K562 (cell line): ENCODE data around the gene MLIP. TPM values are rescaled to one million over a fixed set of nuclear protein-coding genes. Genes with fewer than 3 reads are reported as not detected.

Experiments used
- ATAC-seq: fragments of 200-7000 bp; cut with Tn5 transposase; 3 replicates; pipeline ENCODE4 v1.9.1; 2020; ENCODE audit warnings: moderate library complexity
- BruUV-seq: library from RNA; stranded (reverse); fragments of 400-500 nt; replicated peaks from 2 replicates; lab custom pipeline; 2021; lab: Mats Ljungman, UMichigan
- CTCF ChIA-PET: fragments of 300-600 bp; formaldehyde crosslinking; extraction: SDS; loops from one replicate; lab custom pipeline; 2021; ENCODE audit warnings: low intra/inter-chr PET ratio; lab: Yijun Ruan, JAX
- POLR2A ChIA-PET: fragments of 300-600, 350-650 bp; sonication (Branson Sonifier 250); formaldehyde crosslinking; extraction: SDS; loops from one replicate; lab custom pipeline; 2021; ENCODE audit warnings: antibody characterized with exemption, inconsistent platforms; lab: Yijun Ruan, JAX
- DNase-seq, 4 experiments: peaks; one replicate each; pipeline versions ENCODE4 v3.0.0 to v3.0.0-alpha.2; 2011 to 2018; ENCODE audit warnings: low spot score in 3 of 4, mixed read lengths in 3 of 4; ENCODE audit errors: extremely low read depth in 1 of 4
- FAIRE-seq: peaks from 2 replicates; lab custom pipeline; 2011; peaks lifted over from hg19 to GRCh38; lab: Jason Lieb, UNC
- H2AFZ ChIP-seq: 2 replicates; pipeline ENCODE4 v1.6.0; 2011; ENCODE audit warnings: low read depth, low read length, control low read depth, inconsistent platforms
- H3K27ac ChIP-seq: fragments of 200-600 bp; 3 replicates; pipeline ENCODE4 v1.8.0; 2011; ENCODE audit warnings: low read depth, mild to moderate bottlenecking, control low read depth, inconsistent platforms, low read length, moderate library complexity, mixed read lengths; ENCODE audit errors: extremely low read depth
- H3K27me3 ChIP-seq, 2 experiments: fragments of 300-600 bp in 1 of 2; 2 replicates in 1 of 2; 3 replicates in 1 of 2; pipeline versions ENCODE4 v1.6.0 to v1.8.0; 2011; ENCODE audit warnings: inconsistent platforms in 2 of 2, low read length in 2 of 2, mild to moderate bottlenecking in 1 of 2, mixed read lengths in 1 of 2, moderate library complexity in 1 of 2; ENCODE audit not compliant: control insufficient read depth in 2 of 2, insufficient read depth in 2 of 2
- H3K36me3 ChIP-seq: fragments of 300-600 bp; 3 replicates; pipeline ENCODE4 v1.8.0; 2011; ENCODE audit warnings: mild to moderate bottlenecking, low read length, inconsistent platforms; ENCODE audit not compliant: control insufficient read depth, insufficient read depth
- H3K4me1 ChIP-seq, 2 experiments: fragments of 200-600 bp in 1 of 2; replicated peaks in 1 of 2; 2 replicates in 1 of 2; 3 replicates in 1 of 2; pipeline versions ENCODE4 v1.5.1 to v1.8.0; 2011; ENCODE audit warnings: inconsistent platforms in 2 of 2, low read length in 2 of 2, mild to moderate bottlenecking in 1 of 2, mixed read lengths in 1 of 2, moderate library complexity in 1 of 2; ENCODE audit not compliant: control insufficient read depth in 2 of 2, insufficient read depth in 2 of 2
- H3K4me2 ChIP-seq: 2 replicates; pipeline ENCODE4 v1.6.1; 2011; ENCODE audit warnings: low read length, control low read depth, inconsistent platforms, mixed read lengths; ENCODE audit not compliant: insufficient read depth
- H3K4me3 ChIP-seq: fragments of 200-600 bp; sonication (generic), shearing (Covaris generic); 2 replicates; pipeline ENCODE4 v1.5.1; 2016; ENCODE audit warnings: control low read depth, inconsistent platforms
- H3K79me2 ChIP-seq: fragments of 200-600 bp; 3 replicates; pipeline ENCODE4 v1.8.0; 2011; ENCODE audit warnings: low read length, inconsistent platforms; ENCODE audit not compliant: control insufficient read depth, insufficient read depth
- H3K9ac ChIP-seq, 2 experiments: 2 replicates each; pipeline versions ENCODE4 v1.6.0 to v1.6.1; 2011; ENCODE audit warnings: low read depth in 2 of 2, low read length in 2 of 2, control low read depth in 1 of 2, inconsistent platforms in 1 of 2, mild to moderate bottlenecking in 1 of 2, mixed read lengths in 1 of 2; ENCODE audit not compliant: insufficient read depth in 1 of 2
- H3K9me1 ChIP-seq: one replicate; pipeline ENCODE4 v1.6.0; 2011; ENCODE audit warnings: inconsistent platforms, mild to moderate bottlenecking, low read length, moderate library complexity; ENCODE audit not compliant: control insufficient read depth, insufficient read depth
- H3K9me3 ChIP-seq: replicated peaks from 2 replicates; pipeline ENCODE4 v1.5.1; 2011; ENCODE audit warnings: low read depth, low read length, inconsistent platforms; ENCODE audit not compliant: control insufficient read depth, insufficient read depth
- H4K20me1 ChIP-seq: replicated peaks from 2 replicates; pipeline ENCODE4 v1.6.1; 2011; ENCODE audit warnings: low read length, inconsistent platforms, mixed read lengths; ENCODE audit not compliant: control insufficient read depth, insufficient read depth
- EP300 ChIP-seq: IDR thresholded peaks from 2 replicates; pipeline ENCODE4 v1.6.1; 2012; ENCODE audit warnings: low read length, improper control_type of control experiment
- ETS2 ChIP-seq: IDR thresholded peaks from 2 replicates; pipeline ENCODE4 v1.6.1; 2016; ENCODE audit warnings: borderline replicate concordance, missing genetic modification characterization, mild to moderate bottlenecking, moderate library complexity, missing compliant biosample characterization; ENCODE audit not compliant: poor library complexity, severe bottlenecking
- FOS ChIP-seq: IDR thresholded peaks from 3 replicates; pipeline ENCODE4 v1.6.1; 2011; ENCODE audit not compliant: insufficient read length; ENCODE audit errors: extremely low read depth
- FOXJ3 ChIP-seq: sonication (generic); formaldehyde crosslinking; IDR thresholded peaks from 2 replicates; pipeline ENCODE4 v1.4.0; 2020; ENCODE audit warnings: mild to moderate bottlenecking, missing genetic modification reagents
- KHSRP ChIP-seq: fragments of 450-650 bp; IDR thresholded peaks from 2 replicates; pipeline ENCODE4 v1.6.1; 2017
- MCM2 ChIP-seq: fragments of 450-650 bp; IDR thresholded peaks from 2 replicates; pipeline ENCODE4 v1.6.1; 2017; ENCODE audit warnings: low read depth, mild to moderate bottlenecking
- MCM3 ChIP-seq: fragments of 450-650 bp; IDR thresholded peaks from 2 replicates; pipeline ENCODE4 v1.6.1; 2016
- MEF2A ChIP-seq: IDR thresholded peaks from 2 replicates; pipeline ENCODE4 v1.6.1; 2011; ENCODE audit warnings: low read depth, mild to moderate bottlenecking, low read length, moderate library complexity; ENCODE audit not compliant: control insufficient read depth
- NFRKB ChIP-seq: fragments of 450-650 bp; IDR thresholded peaks from 2 replicates; pipeline ENCODE4 v1.6.1; 2016; ENCODE audit warnings: low read depth
- PHF21A ChIP-seq: fragments of 450-650 bp; IDR thresholded peaks from 2 replicates; pipeline ENCODE4 v1.6.1; 2017; ENCODE audit warnings: low read depth, borderline replicate concordance
- RBFOX2 ChIP-seq: fragments of 200-400 bp; formaldehyde crosslinking; IDR thresholded peaks from 2 replicates; pipeline ENCODE4 v1.6.1; 2017; ENCODE audit warnings: low read depth, mild to moderate bottlenecking, low read length, moderate library complexity
- TAF15 ChIP-seq: fragments of 200-400 bp; formaldehyde crosslinking; IDR thresholded peaks from 2 replicates; pipeline ENCODE4 v1.6.1; 2017; ENCODE audit warnings: mild to moderate bottlenecking, low read depth, low read length, moderate library complexity
- TFAM ChIP-seq: fragments of 250-450 bp; sonication (Bioruptor Pico); conservative IDR thresholded peaks from 2 replicates; pipeline ENCODE4 v1.5.0; 2021; ENCODE audit warnings: mild to moderate bottlenecking, moderate library complexity
- ZFPM2 ChIP-seq: fragments of 250-450 bp; sonication (Bioruptor Pico); IDR thresholded peaks from 2 replicates; pipeline ENCODE4 v1.5.1; 2022; ENCODE audit warnings: mild to moderate bottlenecking
- ZNF253 ChIP-seq: fragments of 250-450 bp; sonication (Bioruptor Pico); conservative IDR thresholded peaks from 2 replicates; pipeline ENCODE4 v1.6.1; 2021; ENCODE audit warnings: mild to moderate bottlenecking
- ZNF324 ChIP-seq: fragments of 250-450 bp; sonication (Bioruptor Pico); IDR thresholded peaks from 2 replicates; pipeline ENCODE4 v1.4.0; 2020; ENCODE audit warnings: mild to moderate bottlenecking
- WGBS: fragments of 100-300 bp; shearing (Covaris generic); methylation state at CpG from one replicate; pipeline ENCODE4 v1.1.6; 2016; ENCODE audit warnings: low coverage, mixed read lengths; ENCODE audit not compliant: insufficient coverage; ENCODE audit errors: missing lambda C conversion rate; 5-methylcytosine and 5-hydroxymethylcytosine counted together
- in situ Hi-C: fragments of 300-500 bp; cut with MboI; formaldehyde crosslinking; loops from 4 replicates; pipeline ENCODE4 v1.15.0; 2018; ENCODE audit warnings: inconsistent platforms, mixed read lengths
- intact Hi-C: fragments of 100-400 bp; cut with micrococcal nuclease; formaldehyde crosslinking; loops from 2 replicates; pipeline ENCODE4 v1.14.2; 2022
- polyA plus RNA-seq, 8 experiments: library from polyadenylated mRNA; depleted of rRNA in 4 of 8; stranded (reverse) in 5 of 8; unstranded in 3 of 8; fragments of >200 nt; fragmentation: Nextera tagmentation in 2 of 8; fragmentation: Illumina TruSeq in 1 of 8; extraction: Ambion mirVana in 2 of 8; extraction: Trizol in 1 of 8; gene quantifications; 2 replicates each; pipeline versions ENCODE4 v1.2.1 to v1.2.3, GENCODE V29; 2011 to 2014; ENCODE audit warnings: inconsistent platforms in 1 of 8, missing spikeins in 1 of 8
- total RNA-seq, 7 experiments: library from RNA; depleted of rRNA in 6 of 7; stranded (reverse); fragments of >200 nt in 6 of 7; fragmentation: Illumina TruSeq in 2 of 7; extraction: Trizol in 2 of 7; gene quantifications; 2 replicates each; pipeline versions ENCODE4 v1.2.1 to v1.2.3, GENCODE V29; 2011 to 2021; ENCODE audit warnings: low replicate concordance in 1 of 7

MLIP gene
- total and polyA plus RNA-seq, 9 of the 15 experiments (the other 6 are each of a cell fraction or from before 2014, with no cell fraction given): not detected

DNA sequence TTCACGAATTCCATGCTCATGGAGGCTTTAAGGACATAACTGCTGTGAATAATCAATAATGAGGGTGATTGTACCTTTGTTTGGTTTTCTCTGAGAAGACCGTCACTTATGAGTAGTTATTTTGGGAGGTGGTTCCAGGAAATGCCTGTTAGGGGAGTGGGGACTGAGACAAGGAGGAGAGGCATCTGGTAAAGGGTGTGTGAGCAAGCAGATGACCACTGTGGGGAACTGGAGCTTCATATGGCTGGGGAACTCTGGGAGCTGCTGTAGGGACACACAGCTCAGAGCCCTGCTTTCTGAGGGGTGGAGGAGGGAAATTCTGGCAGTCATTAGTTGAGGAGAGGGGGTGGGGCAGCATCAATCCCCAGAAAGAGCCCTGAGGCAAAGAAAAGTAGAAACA lies 125.7 kb downstream of the MLIP start:
- Histone ChIP-seq H3K4me2 (no peak overlapping the region), H2AFZ (no peak overlapping the region), H3K27ac (no peak overlapping the region), H3K36me3 (no peaks in the 10 kb centered on the region), H3K27me3 (no peaks in the 10 kb centered on the region), H3K4me3 (no peak overlapping the region), H3K9ac (no peak overlapping the region), H3K4me1 (no peaks in the 10 kb centered on the region), H3K9me1 (no peaks in the 10 kb centered on the region), H3K79me2 (no peaks in the 10 kb centered on the region), H3K9me3 (no peaks in the 10 kb centered on the region), H4K20me1 (no peaks in the 10 kb centered on the region)
- DNase-seq (no peak), FAIRE-seq (no peak), ATAC-seq (no peak)
- TF ChIP-seq EP300: no peak
- TF ChIP-seq TAF15: no peak
- no peak for TF ChIP-seq RBFOX2
- no peak for TF ChIP-seq PHF21A
- TF ChIP-seq KHSRP: no peak
- no peak for TF ChIP-seq ZFPM2 (CRISPR knock-in tag)
- no peak for TF ChIP-seq TFAM
- TF ChIP-seq MCM2: no peak
- no peak for TF ChIP-seq ZNF253 (CRISPR knock-in tag)
- BruUV-seq: no TSS peak
- intact Hi-C loops (no loop called here), in situ Hi-C loops (no loop called here)
- WGBS: 0% methylated on average over 2 of the region's 2 CpGs
- POLR2A ChIA-PET: no interaction called here
- CTCF ChIA-PET: no interaction called here

- no peak for DNase-seq
- no peaks in the 10 kb centered on the region for H3K27me3 ChIP-seq
- ChIA-PET CTCF (no interaction called here), POLR2A (no interaction called here)
- H3K9ac ChIP-seq: no peak overlapping the region
- H3K4me3 ChIP-seq: no peak overlapping the region
- FAIRE-seq: no peak
- no peaks in the 10 kb centered on the region for H3K4me1 ChIP-seq
- H3K79me2 ChIP-seq: no peaks in the 10 kb centered on the region
- no peaks in the 10 kb centered on the region for H3K36me3 ChIP-seq
- H3K9me1 ChIP-seq: no peaks in the 10 kb centered on the region
- H3K27ac ChIP-seq: no peak overlapping the region
- intact Hi-C loops: no loop called here
- ATAC-seq: no peak
- 0% methylated on average over 1 of the region's 1 CpG for WGBS
- H3K9me3 ChIP-seq: no peaks in the 10 kb centered on the region
- in situ Hi-C loops: no loop called here
- no peak overlapping the region for H2AFZ ChIP-seq
- BruUV-seq: no TSS peak
- no peak overlapping the region for H3K4me2 ChIP-seq
- no peaks in the 10 kb centered on the region for H4K20me1 ChIP-seq
- TF ChIP-seq FOS (no peak), ETS2 (tag) (no peak), FOXJ3 (CRISPR knock-in tag) (no peak), MEF2A (no peak), NFRKB (no peak), ZNF324 (no peak), MCM3 (no peak)
Measured at GRCh38 chr6:54238396-54238795, 127.2 kb downstream of the MLIP start.
